Measurements from ENCODE around the gene TGFB1I1.
"Not testable (repeated sequence)": the region's sequence is repeated elsewhere in the genome, so short reads cannot be mapped to it uniquely, and the experiment has no call there.

Gene TGFB1I1

GRCh38 chr16:31517800-31518402 is 45.9 kb downstream of the TGFB1I1 start:
- DNase-seq (ENCODE audit: low read depth), result no peak

GRCh38 chr16:31519759-31520431 is 47.9 kb downstream of the TGFB1I1 start:
- DNase-seq (ENCODE audit: low read depth), result no peak

- DNase-seq (ENCODE audit: low read depth), result no peak
Measured at GRCh38 chr16:31521368-31521767, 49.4 kb downstream of the TGFB1I1 start.

GRCh38 chr16:31522071-31522470 is 50.1 kb downstream of the TGFB1I1 start:
- no peak for DNase-seq (ENCODE audit: low read depth)

GRCh38 chr16:31523768-31524167 is 51.8 kb downstream of the TGFB1I1 start:
- not testable (repeated sequence) for DNase-seq (ENCODE audit: low read depth)

- no peak for DNase-seq (ENCODE audit: low read depth)
Measured at GRCh38 chr16:31525113-31525512, 53.2 kb downstream of the TGFB1I1 start.
